Measurements from ENCODE around the gene EVL. TPM values are rescaled to one million over a fixed set of nuclear protein-coding genes. Genes with fewer than 3 reads are reported as not detected.

Gene EVL
- total and polyA plus RNA-seq, 12 donors: 26.0 to 79.4 (median 47.6) TPM

DNA sequence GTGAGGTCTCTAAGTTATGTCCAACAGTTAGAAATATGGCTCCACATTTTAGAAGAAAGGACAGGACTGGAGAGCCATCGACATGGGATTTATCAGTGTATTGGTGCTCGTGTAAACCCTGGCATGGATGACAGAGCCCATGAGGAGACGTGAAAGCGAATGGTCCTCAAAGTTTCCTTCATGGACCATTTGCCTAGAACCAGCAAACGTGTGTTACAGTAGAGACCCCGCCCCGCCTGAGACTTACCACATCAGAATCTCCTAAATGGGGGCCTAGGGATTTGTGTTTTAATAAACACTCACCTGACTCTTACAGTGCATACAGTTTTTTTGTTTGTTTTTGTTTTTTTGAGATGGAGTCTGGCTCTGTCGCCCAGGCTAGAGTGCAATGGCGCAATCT, 12.2 kb downstream of the EVL start:
- H3K27me3 ChIP-seq: no peaks in the 10 kb centered on the region
- no peaks in the 10 kb centered on the region for H3K9me3 ChIP-seq
- no peak overlapping the region for H3K4me3 ChIP-seq
- peaks cover 0 to 24% (median 0%) of the 10 kb centered on the region in 9 donors for H3K36me3 ChIP-seq
- 98% methylated on average over 9 of the region's 9 CpGs for whole genome bisulfite sequencing, 2 donors
- intact Hi-C loops (cut with DNase I): loop anchor here in 1 of 10 donors (10.0 kb wide), 1 partner anchor 413 kb away; no protein-coding TSS in a partner anchor
- H3K4me1 ChIP-seq: peaks cover 0 to 98% (median 27%) of the 10 kb centered on the region in 9 donors
- ATAC-seq: no peak
- no peak overlapping the region for H3K27ac ChIP-seq
- TF ChIP-seq, protein P1, sequence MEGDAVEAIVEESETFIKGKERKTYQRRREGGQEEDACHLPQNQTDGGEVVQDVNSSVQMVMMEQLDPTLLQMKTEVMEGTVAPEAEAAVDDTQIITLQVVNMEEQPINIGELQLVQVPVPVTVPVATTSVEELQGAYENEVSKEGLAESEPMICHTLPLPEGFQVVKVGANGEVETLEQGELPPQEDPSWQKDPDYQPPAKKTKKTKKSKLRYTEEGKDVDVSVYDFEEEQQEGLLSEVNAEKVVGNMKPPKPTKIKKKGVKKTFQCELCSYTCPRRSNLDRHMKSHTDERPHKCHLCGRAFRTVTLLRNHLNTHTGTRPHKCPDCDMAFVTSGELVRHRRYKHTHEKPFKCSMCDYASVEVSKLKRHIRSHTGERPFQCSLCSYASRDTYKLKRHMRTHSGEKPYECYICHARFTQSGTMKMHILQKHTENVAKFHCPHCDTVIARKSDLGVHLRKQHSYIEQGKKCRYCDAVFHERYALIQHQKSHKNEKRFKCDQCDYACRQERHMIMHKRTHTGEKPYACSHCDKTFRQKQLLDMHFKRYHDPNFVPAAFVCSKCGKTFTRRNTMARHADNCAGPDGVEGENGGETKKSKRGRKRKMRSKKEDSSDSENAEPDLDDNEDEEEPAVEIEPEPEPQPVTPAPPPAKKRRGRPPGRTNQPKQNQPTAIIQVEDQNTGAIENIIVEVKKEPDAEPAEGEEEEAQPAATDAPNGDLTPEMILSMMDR (IDR thresholded peaks at IDR 0.05): no peak
- DNase-seq: no peak

DNA sequence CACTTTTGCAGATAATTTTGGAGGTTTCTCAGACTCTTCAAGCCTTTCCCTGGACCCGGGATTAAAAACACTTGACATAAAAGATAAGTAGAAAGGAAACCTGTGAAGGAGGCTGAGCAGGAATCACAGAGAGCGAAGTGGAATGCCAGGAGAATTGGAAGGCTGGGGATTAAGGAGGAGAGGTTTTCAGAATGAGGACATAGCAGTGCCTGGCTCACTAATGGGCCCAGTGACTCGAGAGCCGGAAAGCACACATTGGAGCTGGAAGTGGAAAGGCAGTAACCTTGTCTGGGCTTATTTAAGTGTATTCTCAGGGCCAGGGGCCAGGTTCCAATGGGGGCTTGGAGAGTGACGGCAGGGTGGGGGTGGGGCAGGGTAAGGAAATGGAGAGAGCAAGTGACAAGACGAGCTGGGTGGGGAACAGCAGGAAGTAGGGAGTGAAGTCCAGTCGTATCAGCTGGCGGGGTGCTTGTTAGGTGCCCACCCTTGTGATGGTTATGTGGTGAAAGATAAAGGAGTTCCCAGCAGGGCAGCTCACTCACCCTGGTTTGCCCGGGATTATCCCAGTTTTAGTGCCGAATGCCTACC, 13.1 kb downstream of the EVL start:
- WGBS, 2 donors: 68 to 73% methylated on average over 10 of the region's 10 CpGs
- TF ChIP-seq, protein P1 (IDR thresholded peaks at IDR 0.05): no peak
- Histone ChIP-seq H3K36me3 (peaks cover 0 to 18% (median 0%) of the 10 kb centered on the region in 9 donors), H3K27me3 (no peaks in the 10 kb centered on the region), H3K4me3 (no peak overlapping the region), H3K9me3 (no peaks in the 10 kb centered on the region), H3K27ac (peak overlapping the region in 6 of 10 donors; percentile 9 to 81 (median 35)), H3K4me1 (peaks cover 0 to 92% (median 27%) of the 10 kb centered on the region in 9 donors)
- DNase-seq (no peak), ATAC-seq (peak in 1 of 8 donors; percentile 44)
- intact Hi-C loops (cut with DNase I): loop anchor here in 1 of 10 donors (10.0 kb wide), 1 partner anchor 414 kb away; no protein-coding TSS in a partner anchor

GRCh38 chr14:100078997-100079725, 13.9 kb downstream of the EVL start:
- ATAC-seq (peak in 7 of 8 donors; percentile 27 to 70 (median 43)), DNase-seq (peak in 1 of 2 donors; percentile 21)
- Histone ChIP-seq H3K36me3 (peaks cover 0 to 15% (median 0%) of the 10 kb centered on the region in 9 donors), H3K9me3 (no peaks in the 10 kb centered on the region), H3K4me1 (peaks cover 0 to 84% (median 27%) of the 10 kb centered on the region in 9 donors), H3K4me3 (peak overlapping the region in 1 of 10 donors; percentile 9), H3K27me3 (no peaks in the 10 kb centered on the region), H3K27ac (peak overlapping the region in 7 of 10 donors; percentile 9 to 81 (median 39))
- TF ChIP-seq, protein P1 (IDR thresholded peaks at IDR 0.05): peak in 1 of 9 donors; percentile 19
- 74% methylated on average over 9 of the region's 9 CpGs for WGBS, 2 donors
- intact Hi-C loops (cut with DNase I): loop anchor here in 1 of 10 donors (10.0 kb wide), 1 partner anchor 414 kb away; no protein-coding TSS in a partner anchor

- 49 to 52% methylated on average over 5 of the region's 5 CpGs for WGBS, 2 donors
- peaks cover 0 to 79% (median 27%) of the 10 kb centered on the region in 9 donors for H3K4me1 ChIP-seq
- peak in 2 of 8 donors; percentile 5 to 9 for ATAC-seq
- H3K36me3 ChIP-seq: peaks cover 0 to 15% (median 0%) of the 10 kb centered on the region in 9 donors
- intact Hi-C loops (cut with DNase I): loop anchor here in 1 of 10 donors (10.0 kb wide), 1 partner anchor 415 kb away; no protein-coding TSS in a partner anchor
- no peaks in the 10 kb centered on the region for H3K27me3 ChIP-seq
- TF ChIP-seq, protein P1 (IDR thresholded peaks at IDR 0.05): no peak
- no peak for DNase-seq
- H3K4me3 ChIP-seq: peak overlapping the region in 1 of 10 donors; percentile 9
- no peaks in the 10 kb centered on the region for H3K9me3 ChIP-seq
- H3K27ac ChIP-seq: peak overlapping the region in 6 of 10 donors; percentile 18 to 81 (median 40)
Observed at GRCh38 chr14:100079726-100080005, 14.4 kb downstream of the EVL start.

All from heart right ventricle (tissue), 16 donors.